HepG2 (cell line): ENCODE data around the gene PCOLCE2.

Source experiments
- CREB1 ChIP-seq, 2 experiments: fragments of 450-650 bp in 1 of 2; IDR thresholded peaks; 2 replicates each; pipeline ENCODE4 v1.6.1; 2016 to 2017; ENCODE audit warnings: control low read depth in 1 of 2, mild to moderate bottlenecking in 1 of 2, missing compliant biosample characterization in 1 of 2, missing genetic modification characterization in 1 of 2
- CREM ChIP-seq, 2 experiments: sonication (generic) in 1 of 2; formaldehyde crosslinking in 1 of 2; IDR thresholded peaks; 2 replicates each; pipeline versions ENCODE4 v1.4.0 to v1.6.1; 2016 to 2020; ENCODE audit warnings: antibody characterized with exemption in 1 of 2, mild to moderate bottlenecking in 1 of 2, missing genetic modification reagents in 1 of 2
- CTCF ChIP-seq: sonication (generic); formaldehyde crosslinking; IDR thresholded peaks from 2 replicates; pipeline ENCODE4 v1.5.0; 2020; ENCODE audit warnings: mild to moderate bottlenecking, missing genetic modification reagents, moderate library complexity
- FOXP4 ChIP-seq: sonication (generic); formaldehyde crosslinking; IDR thresholded peaks from 2 replicates; pipeline ENCODE4 v1.4.0; 2020; ENCODE audit warnings: missing genetic modification reagents
- GABPB1 ChIP-seq: IDR thresholded peaks from 2 replicates; pipeline ENCODE4 v1.6.1; 2016; ENCODE audit warnings: mild to moderate bottlenecking, missing genetic modification reagents, moderate library complexity, missing compliant biosample characterization
- NFE2 ChIP-seq: sonication (generic); formaldehyde crosslinking; IDR thresholded peaks from 2 replicates; pipeline ENCODE4 v1.4.0; 2020; ENCODE audit warnings: missing genetic modification reagents
- NRL ChIP-seq: sonication (generic); formaldehyde crosslinking; IDR thresholded peaks from 2 replicates; pipeline ENCODE4 v1.5.0; 2020; ENCODE audit warnings: missing genetic modification reagents, mild to moderate bottlenecking, moderate library complexity, borderline replicate concordance
- PAF1 ChIP-seq: IDR thresholded peaks from 2 replicates; pipeline ENCODE4 v1.6.1; 2016; ENCODE audit warnings: missing genetic modification reagents, missing compliant biosample characterization
- PHF21A ChIP-seq: sonication (generic); formaldehyde crosslinking; IDR thresholded peaks from 2 replicates; pipeline ENCODE4 v1.5.0; 2020; ENCODE audit warnings: mild to moderate bottlenecking, missing genetic modification reagents
- ZBED4 ChIP-seq: sonication (generic); formaldehyde crosslinking; IDR thresholded peaks from 2 replicates; pipeline ENCODE4 v1.4.0; 2020; ENCODE audit warnings: missing genetic modification reagents, borderline replicate concordance
- ZC3H13 ChIP-seq: sonication (generic); formaldehyde crosslinking; IDR thresholded peaks from 2 replicates; pipeline ENCODE4 v1.8.1; 2023; ENCODE audit warnings: mild to moderate bottlenecking, missing genetic modification reagents, moderate library complexity
- ZNF12 ChIP-seq: sonication (generic); formaldehyde crosslinking; IDR thresholded peaks from 2 replicates; pipeline ENCODE4 v1.5.0; 2020; ENCODE audit warnings: missing genetic modification reagents
- ZNF280D ChIP-seq: sonication (generic); formaldehyde crosslinking; IDR thresholded peaks from 2 replicates; pipeline ENCODE4 v1.5.1; 2020; ENCODE audit warnings: mild to moderate bottlenecking, missing genetic modification reagents
- ZNF777 ChIP-seq: sonication (generic); formaldehyde crosslinking; IDR thresholded peaks from 2 replicates; pipeline ENCODE4 v1.4.0; 2020; ENCODE audit warnings: missing genetic modification reagents

GRCh38 chr3:142819179-142819578, 69.7 kb downstream of the PCOLCE2 start:
- TF ChIP-seq NRL (CRISPR knock-in tag) (no peak), ZNF280D (CRISPR knock-in tag) (no peak), NFE2 (CRISPR knock-in tag) (no peak), ZNF12 (CRISPR knock-in tag) (no peak), PAF1 (CRISPR knock-in tag) (no peak), CTCF (no peak), FOXP4 (CRISPR knock-in tag) (no peak), ZC3H13 (CRISPR knock-in tag) (no peak), CREM (IDR thresholded peaks at IDR 0.05) (no peak), CREM (CRISPR knock-in tag; IDR thresholded peaks at IDR 0.05) (no peak), PHF21A (CRISPR knock-in tag) (no peak), CREB1 (IDR thresholded peaks at IDR 0.05) (no peak), CREB1 (CRISPR knock-in tag; IDR thresholded peaks at IDR 0.05) (no peak), ZNF777 (CRISPR knock-in tag) (no peak), GABPB1 (CRISPR knock-in tag) (no peak), ZBED4 (no peak)
